Activated T-cell treated with anti-CD3 and anti-CD28 coated beads, Interleukin-2, amount 50 U/mL, for 4 hours (primary cell): ENCODE results near the gene HAUS8. TPM values are rescaled to one million over a fixed set of nuclear protein-coding genes. Genes with fewer than 3 reads are reported as not detected.

Experiments used
- ATAC-seq, 2 donors: fragments of 200-7000 bp; cut with Tn5 transposase; one replicate each; pipeline ENCODE4 v1.10.0; 2021
- DNase-seq: peaks from one replicate; pipeline ENCODE4 v3.0.0-alpha.2; 2020
- H3K27me3 Mint-ChIP-seq: one replicate; pipeline ENCODE4 v1.8.0; 2021; ENCODE audit warnings: low read depth, mixed read lengths
- H3K36me3 Mint-ChIP-seq: one replicate; pipeline ENCODE4 v1.8.0; 2022; ENCODE audit warnings: mixed read lengths; ENCODE audit not compliant: insufficient read depth
- H3K4me1 Mint-ChIP-seq: one replicate; pipeline ENCODE4 v1.8.0; 2021; ENCODE audit warnings: low read depth, mixed read lengths
- H3K4me3 Mint-ChIP-seq: one replicate; pipeline ENCODE4 v1.8.0; 2021; ENCODE audit warnings: mild to moderate bottlenecking, moderate library complexity, mixed read lengths
- H3K9me3 Mint-ChIP-seq: one replicate; pipeline ENCODE4 v1.8.0; 2021; ENCODE audit warnings: mixed read lengths
- total RNA-seq, 3 donors: library from RNA; stranded (reverse); gene quantifications; one replicate each; pipeline ENCODE4 v1.2.1, GENCODE V29; 2021

HAUS8 gene
- total RNA-seq, 3 donors from 2014 or later, result 21.5 to 29.3 (median 28.3) TPM

- peak; percentile 41 for DNase-seq
- H3K4me1 Mint-ChIP-seq, result peaks cover 48% of the 10 kb centered on the region
These were observed 15.3 kb upstream of the HAUS8 start for GRCh38 chr19:17090583-17090982.

GRCh38 chr19:17088552-17088951, 13.3 kb upstream of the HAUS8 start:
- H3K36me3 Mint-ChIP-seq, result peaks cover 4% of the 10 kb centered on the region
- H3K4me3 Mint-ChIP-seq, result no peak overlapping the region
- DNase-seq (no peak), ATAC-seq (no peak)
- H3K4me1 Mint-ChIP-seq, result peaks cover 46% of the 10 kb centered on the region
- H3K27me3 Mint-ChIP-seq, result no peaks in the 10 kb centered on the region
- no peaks in the 10 kb centered on the region for H3K9me3 Mint-ChIP-seq

More at GRCh38 chr19:17090583-17090982, 15.3 kb upstream of the HAUS8 start:
- H3K4me3 Mint-ChIP-seq, result no peak overlapping the region
- no peaks in the 10 kb centered on the region for H3K9me3 Mint-ChIP-seq
- peaks cover 7% of the 10 kb centered on the region for H3K36me3 Mint-ChIP-seq
- H3K27me3 Mint-ChIP-seq, result no peaks in the 10 kb centered on the region
- peak; percentile 84 to 94 for ATAC-seq

- Mint-ChIP-seq H3K4me3 (no peak overlapping the region), H3K27me3 (no peaks in the 10 kb centered on the region), H3K36me3 (peaks cover 7% of the 10 kb centered on the region), H3K4me1 (peaks cover 51% of the 10 kb centered on the region), H3K9me3 (no peaks in the 10 kb centered on the region)
- ATAC-seq (no peak), DNase-seq (no peak)
These were observed 11.6 kb upstream of the HAUS8 start for GRCh38 chr19:17086834-17087233.

GRCh38 chr19:17086120-17086519, 10.9 kb upstream of the HAUS8 start:
- Mint-ChIP-seq H3K27me3 (no peaks in the 10 kb centered on the region), H3K9me3 (no peaks in the 10 kb centered on the region), H3K4me3 (no peak overlapping the region), H3K4me1 (peaks cover 52% of the 10 kb centered on the region), H3K36me3 (peaks cover 7% of the 10 kb centered on the region)
- DNase-seq (no peak), ATAC-seq (no peak)

GRCh38 chr19:17081672-17082630, 6.7 kb upstream of the HAUS8 start:
- no peak for ATAC-seq
- Mint-ChIP-seq H3K9me3 (no peaks in the 10 kb centered on the region), H3K36me3 (peaks cover 10% of the 10 kb centered on the region), H3K4me1 (peaks cover 61% of the 10 kb centered on the region), H3K4me3 (no peak overlapping the region), H3K27me3 (no peaks in the 10 kb centered on the region)
- no peak for DNase-seq

GRCh38 chr19:17080440-17080801, 5.2 kb upstream of the HAUS8 start:
- ATAC-seq, result no peak
- H3K4me3 Mint-ChIP-seq, result peak overlapping the region; percentile 79
- peaks cover 8% of the 10 kb centered on the region for H3K36me3 Mint-ChIP-seq
- peaks cover 67% of the 10 kb centered on the region for H3K4me1 Mint-ChIP-seq
- DNase-seq, result no peak
- H3K27me3 Mint-ChIP-seq, result no peaks in the 10 kb centered on the region
- no peaks in the 10 kb centered on the region for H3K9me3 Mint-ChIP-seq

- H3K4me3 Mint-ChIP-seq, result peak overlapping the region; percentile 79
- DNase-seq, result peak; percentile 61
These were observed 4.6 kb upstream of the HAUS8 start for GRCh38 chr19:17079710-17080439.

GRCh38 chr19:17078920-17079709, 3.9 kb upstream of the HAUS8 start:
- Mint-ChIP-seq H3K9me3 (no peaks in the 10 kb centered on the region), H3K4me1 (peaks cover 70% of the 10 kb centered on the region), H3K36me3 (peaks cover 8% of the 10 kb centered on the region), H3K4me3 (peak overlapping the region; percentile 79), H3K27me3 (no peaks in the 10 kb centered on the region)
- DNase-seq (no peak), ATAC-seq (no peak)

More at GRCh38 chr19:17079710-17080439, 4.6 kb upstream of the HAUS8 start:
- Mint-ChIP-seq H3K9me3 (no peaks in the 10 kb centered on the region), H3K4me1 (peaks cover 63% of the 10 kb centered on the region), H3K36me3 (peaks cover 8% of the 10 kb centered on the region), H3K27me3 (no peaks in the 10 kb centered on the region)
- peak; percentile 75 to 76 for ATAC-seq

- peaks cover 76% of the 10 kb centered on the region for H3K4me1 Mint-ChIP-seq
These were observed 3.0 kb upstream of the HAUS8 start for GRCh38 chr19:17078036-17078919.

GRCh38 chr19:17077447-17078028, 2.3 kb upstream of the HAUS8 start:
- Mint-ChIP-seq H3K4me1 (peaks cover 75% of the 10 kb centered on the region), H3K9me3 (no peaks in the 10 kb centered on the region), H3K4me3 (peak overlapping the region; percentile 95), H3K36me3 (peaks cover 8% of the 10 kb centered on the region), H3K27me3 (no peaks in the 10 kb centered on the region)
- DNase-seq (no peak), ATAC-seq (no peak)

More at GRCh38 chr19:17078036-17078919, 3.0 kb upstream of the HAUS8 start:
- ATAC-seq (no peak), DNase-seq (no peak)
- H3K27me3 Mint-ChIP-seq, result no peaks in the 10 kb centered on the region
- peaks cover 8% of the 10 kb centered on the region for H3K36me3 Mint-ChIP-seq
- H3K4me3 Mint-ChIP-seq, result peak overlapping the region; percentile 95
- H3K9me3 Mint-ChIP-seq, result no peaks in the 10 kb centered on the region

GRCh38 chr19:17076543-17076991, 1.3 kb upstream of the HAUS8 start:
- H3K9me3 Mint-ChIP-seq, result no peaks in the 10 kb centered on the region
- H3K4me3 Mint-ChIP-seq, result peak overlapping the region; percentile 95
- peaks cover 66% of the 10 kb centered on the region for H3K4me1 Mint-ChIP-seq
- H3K27me3 Mint-ChIP-seq, result no peaks in the 10 kb centered on the region
- peaks cover 5% of the 10 kb centered on the region for H3K36me3 Mint-ChIP-seq
- DNase-seq, result no peak
- ATAC-seq, result no peak

GRCh38 chr19:17075864-17076542, 751 bp upstream of the HAUS8 start:
- peak; percentile 35 for DNase-seq
- Mint-ChIP-seq H3K4me3 (peak overlapping the region; percentile 95), H3K4me1 (peaks cover 64% of the 10 kb centered on the region), H3K27me3 (no peaks in the 10 kb centered on the region), H3K9me3 (no peaks in the 10 kb centered on the region), H3K36me3 (peaks cover 8% of the 10 kb centered on the region)
- peak; percentile 3 to 4 for ATAC-seq
